NCI-H128 (cell line): Measurements from ENCODE around the gene LILRB3.

Source experiments
- DNase-seq: peaks from one replicate; lab custom pipeline; 2025; ENCODE audit not compliant: unreplicated experiment; lab: John Stamatoyannopoulos, UW

LILRB3 gene

DNA sequence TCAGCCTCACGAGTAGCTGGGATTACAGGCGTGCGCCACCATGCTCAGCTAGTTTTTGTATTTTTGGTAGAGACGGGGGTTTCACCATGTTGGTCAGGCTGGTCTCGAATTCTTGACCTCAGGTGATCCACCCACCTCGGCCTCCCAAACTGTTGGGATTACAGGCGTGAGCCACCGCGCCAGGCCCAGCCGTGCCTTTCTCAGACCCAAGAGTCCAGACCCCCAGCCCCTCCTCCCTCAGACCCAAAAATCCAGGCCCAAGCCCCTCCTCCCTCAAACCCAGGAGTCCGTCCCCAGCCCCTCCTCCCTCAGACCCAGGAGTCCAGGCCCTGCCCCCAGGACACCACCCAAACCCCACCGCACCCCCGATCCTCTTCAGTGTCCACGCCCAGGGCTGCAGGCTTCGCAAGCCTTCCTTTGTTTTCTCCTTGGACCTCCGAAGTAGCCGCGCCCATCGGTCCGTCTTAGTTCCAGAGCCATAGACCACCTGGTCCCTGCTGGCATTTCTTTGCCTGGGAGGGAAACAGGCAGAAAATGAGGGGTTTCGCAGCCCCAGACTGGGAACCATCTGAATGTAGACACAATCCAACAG is 53.6 kb downstream of the LILRB3 start:
- no peak for DNase-seq

DNA sequence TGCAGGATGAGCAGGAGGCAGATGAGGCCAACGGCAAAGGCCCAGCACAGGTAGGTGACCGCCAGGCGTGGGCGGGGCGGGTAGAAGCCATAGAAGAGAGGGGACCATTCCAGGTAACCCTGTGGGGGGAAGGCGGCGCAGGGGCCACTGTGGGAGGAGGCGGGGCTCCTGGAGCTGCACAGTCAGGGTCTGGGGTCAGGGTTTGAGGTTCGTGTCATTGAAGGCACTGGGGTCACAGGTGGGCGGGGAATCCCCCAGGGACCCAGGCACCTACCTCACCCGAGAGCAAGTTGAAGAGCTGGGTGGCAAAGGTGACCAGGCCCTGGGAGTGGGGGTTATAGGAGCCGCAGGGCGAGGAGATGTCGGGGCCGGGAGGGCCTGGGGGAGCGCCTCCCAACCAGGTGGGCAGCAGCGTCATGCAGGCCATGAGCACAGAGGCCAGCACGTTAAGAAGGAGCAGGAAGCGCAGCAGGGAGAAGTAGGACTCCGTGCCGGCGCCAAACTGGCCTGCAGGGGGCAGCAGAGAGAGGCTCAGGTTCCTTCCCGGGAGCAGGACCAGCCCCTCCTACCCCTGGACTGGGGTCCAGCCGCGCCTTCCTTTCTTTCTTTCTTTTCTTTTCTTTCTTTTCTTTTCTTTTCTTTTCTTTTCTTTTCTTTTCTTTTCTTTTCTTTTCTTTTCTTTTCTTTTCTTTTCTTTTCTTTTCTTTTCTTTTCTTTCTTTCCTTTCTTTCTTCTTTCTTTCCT is 54.5 kb downstream of the LILRB3 start:
- peak; percentile 66 for DNase-seq
